K562 (cell line): ENCODE data around the gene BDNF. TPM values are rescaled to one million over a fixed set of nuclear protein-coding genes. Genes with fewer than 3 reads are reported as not detected.

Source experiments
- ATAC-seq: fragments of 200-7000 bp; cut with Tn5 transposase; 3 replicates; pipeline ENCODE4 v1.9.1; 2020; ENCODE audit warnings: moderate library complexity
- BruUV-seq: library from RNA; stranded (reverse); fragments of 400-500 nt; replicated peaks from 2 replicates; lab custom pipeline; 2021; lab: Mats Ljungman, UMichigan
- CTCF ChIA-PET: fragments of 300-600 bp; formaldehyde crosslinking; extraction: SDS; loops from one replicate; lab custom pipeline; 2021; ENCODE audit warnings: low intra/inter-chr PET ratio; lab: Yijun Ruan, JAX
- POLR2A ChIA-PET: fragments of 300-600, 350-650 bp; sonication (Branson Sonifier 250); formaldehyde crosslinking; extraction: SDS; loops from one replicate; lab custom pipeline; 2021; ENCODE audit warnings: antibody characterized with exemption, inconsistent platforms; lab: Yijun Ruan, JAX
- DNase-seq, 4 experiments: peaks; one replicate each; pipeline versions ENCODE4 v3.0.0 to v3.0.0-alpha.2; 2011 to 2018; ENCODE audit warnings: low spot score in 3 of 4, mixed read lengths in 3 of 4; ENCODE audit errors: extremely low read depth in 1 of 4
- FAIRE-seq: peaks from 2 replicates; lab custom pipeline; 2011; peaks lifted over from hg19 to GRCh38; lab: Jason Lieb, UNC
- H2AFZ ChIP-seq: 2 replicates; pipeline ENCODE4 v1.6.0; 2011; ENCODE audit warnings: low read depth, low read length, control low read depth, inconsistent platforms
- H3K27ac ChIP-seq: fragments of 200-600 bp; 3 replicates; pipeline ENCODE4 v1.8.0; 2011; ENCODE audit warnings: low read depth, mild to moderate bottlenecking, control low read depth, inconsistent platforms, low read length, moderate library complexity, mixed read lengths; ENCODE audit errors: extremely low read depth
- H3K27me3 ChIP-seq, 2 experiments: fragments of 300-600 bp in 1 of 2; 2 replicates in 1 of 2; 3 replicates in 1 of 2; pipeline versions ENCODE4 v1.6.0 to v1.8.0; 2011; ENCODE audit warnings: inconsistent platforms in 2 of 2, low read length in 2 of 2, mild to moderate bottlenecking in 1 of 2, mixed read lengths in 1 of 2, moderate library complexity in 1 of 2; ENCODE audit not compliant: control insufficient read depth in 2 of 2, insufficient read depth in 2 of 2
- H3K36me3 ChIP-seq: fragments of 300-600 bp; 3 replicates; pipeline ENCODE4 v1.8.0; 2011; ENCODE audit warnings: mild to moderate bottlenecking, low read length, inconsistent platforms; ENCODE audit not compliant: control insufficient read depth, insufficient read depth
- H3K4me1 ChIP-seq, 2 experiments: fragments of 200-600 bp in 1 of 2; replicated peaks in 1 of 2; 2 replicates in 1 of 2; 3 replicates in 1 of 2; pipeline versions ENCODE4 v1.5.1 to v1.8.0; 2011; ENCODE audit warnings: inconsistent platforms in 2 of 2, low read length in 2 of 2, mild to moderate bottlenecking in 1 of 2, mixed read lengths in 1 of 2, moderate library complexity in 1 of 2; ENCODE audit not compliant: control insufficient read depth in 2 of 2, insufficient read depth in 2 of 2
- H3K4me2 ChIP-seq: 2 replicates; pipeline ENCODE4 v1.6.1; 2011; ENCODE audit warnings: low read length, control low read depth, inconsistent platforms, mixed read lengths; ENCODE audit not compliant: insufficient read depth
- H3K4me3 ChIP-seq: fragments of 200-600 bp; sonication (generic), shearing (Covaris generic); 2 replicates; pipeline ENCODE4 v1.5.1; 2016; ENCODE audit warnings: control low read depth, inconsistent platforms
- H3K79me2 ChIP-seq: fragments of 200-600 bp; 3 replicates; pipeline ENCODE4 v1.8.0; 2011; ENCODE audit warnings: low read length, inconsistent platforms; ENCODE audit not compliant: control insufficient read depth, insufficient read depth
- H3K9ac ChIP-seq, 2 experiments: 2 replicates each; pipeline versions ENCODE4 v1.6.0 to v1.6.1; 2011; ENCODE audit warnings: low read depth in 2 of 2, low read length in 2 of 2, control low read depth in 1 of 2, inconsistent platforms in 1 of 2, mild to moderate bottlenecking in 1 of 2, mixed read lengths in 1 of 2; ENCODE audit not compliant: insufficient read depth in 1 of 2
- H3K9me1 ChIP-seq: one replicate; pipeline ENCODE4 v1.6.0; 2011; ENCODE audit warnings: inconsistent platforms, mild to moderate bottlenecking, low read length, moderate library complexity; ENCODE audit not compliant: control insufficient read depth, insufficient read depth
- H3K9me3 ChIP-seq: replicated peaks from 2 replicates; pipeline ENCODE4 v1.5.1; 2011; ENCODE audit warnings: low read depth, low read length, inconsistent platforms; ENCODE audit not compliant: control insufficient read depth, insufficient read depth
- H4K20me1 ChIP-seq: replicated peaks from 2 replicates; pipeline ENCODE4 v1.6.1; 2011; ENCODE audit warnings: low read length, inconsistent platforms, mixed read lengths; ENCODE audit not compliant: control insufficient read depth, insufficient read depth
- BCL6 ChIP-seq: fragments of 250-450 bp; sonication (Bioruptor Pico); IDR thresholded peaks from 2 replicates; pipeline ENCODE4 v1.4.0; 2020
- ETV6 ChIP-seq, 3 experiments: fragments of 150-350 bp in 1 of 3; sonication (generic) in 1 of 3; formaldehyde crosslinking in 1 of 3; IDR thresholded peaks; 2 replicates each; pipeline versions ENCODE4 v1.6.1 to v1.8.0; 2014 to 2022; ENCODE audit warnings: borderline replicate concordance in 2 of 3, low read depth in 2 of 3, antibody characterized with exemption in 1 of 3, low read length in 1 of 3, mild to moderate bottlenecking in 1 of 3, missing genetic modification reagents in 1 of 3
- NFE2 ChIP-seq: IDR thresholded peaks from 2 replicates; pipeline ENCODE4 v1.6.1; 2014; ENCODE audit warnings: antibody characterized with exemption, low read depth
- SMAD3 ChIP-seq: fragments of 450-650 bp; formaldehyde crosslinking; conservative IDR thresholded peaks from 2 replicates; pipeline ENCODE4 v1.4.0; 2020; ENCODE audit warnings: mild to moderate bottlenecking
- SREBF2 ChIP-seq: sonication (generic); formaldehyde crosslinking; IDR thresholded peaks from 2 replicates; pipeline ENCODE4 v1.4.0; 2020; ENCODE audit warnings: mild to moderate bottlenecking, missing genetic modification reagents
- SRSF9 ChIP-seq: fragments of 200-400 bp; formaldehyde crosslinking; IDR thresholded peaks from 2 replicates; pipeline ENCODE4 v1.6.1; 2017; ENCODE audit warnings: low read depth, low read length, borderline replicate concordance
- WHSC1 ChIP-seq: IDR thresholded peaks from one replicate; pipeline ENCODE4 v1.6.1; 2012; ENCODE audit warnings: low read length, control low read depth, inconsistent platforms
- XRCC4 ChIP-seq: IDR thresholded peaks from one replicate; pipeline ENCODE4 v1.6.1; 2011; ENCODE audit not compliant: insufficient read depth, insufficient read length; ENCODE audit errors: extremely low read depth
- ZBTB5 ChIP-seq: fragments of 450-650 bp; IDR thresholded peaks from 2 replicates; pipeline ENCODE4 v1.6.1; 2017; ENCODE audit warnings: antibody characterized with exemption
- ZNF12 ChIP-seq: sonication (generic); formaldehyde crosslinking; IDR thresholded peaks from 2 replicates; pipeline ENCODE4 v1.4.0; 2020; ENCODE audit warnings: mild to moderate bottlenecking, missing genetic modification reagents
- ZNF24 ChIP-seq: fragments of 450-650 bp; IDR thresholded peaks from 2 replicates; pipeline ENCODE4 v1.6.1; 2016
- WGBS: fragments of 100-300 bp; shearing (Covaris generic); methylation state at CpG from one replicate; pipeline ENCODE4 v1.1.6; 2016; ENCODE audit warnings: low coverage, mixed read lengths; ENCODE audit not compliant: insufficient coverage; ENCODE audit errors: missing lambda C conversion rate; 5-methylcytosine and 5-hydroxymethylcytosine counted together
- in situ Hi-C: fragments of 300-500 bp; cut with MboI; formaldehyde crosslinking; loops from 4 replicates; pipeline ENCODE4 v1.15.0; 2018; ENCODE audit warnings: inconsistent platforms, mixed read lengths
- intact Hi-C: fragments of 100-400 bp; cut with micrococcal nuclease; formaldehyde crosslinking; loops from 2 replicates; pipeline ENCODE4 v1.14.2; 2022
- polyA plus RNA-seq, 8 experiments: library from polyadenylated mRNA; depleted of rRNA in 4 of 8; stranded (reverse) in 5 of 8; unstranded in 3 of 8; fragments of >200 nt; fragmentation: Nextera tagmentation in 2 of 8; fragmentation: Illumina TruSeq in 1 of 8; extraction: Ambion mirVana in 2 of 8; extraction: Trizol in 1 of 8; gene quantifications; 2 replicates each; pipeline versions ENCODE4 v1.2.1 to v1.2.3, GENCODE V29; 2011 to 2014; ENCODE audit warnings: inconsistent platforms in 1 of 8, missing spikeins in 1 of 8
- total RNA-seq, 7 experiments: library from RNA; depleted of rRNA in 6 of 7; stranded (reverse); fragments of >200 nt in 6 of 7; fragmentation: Illumina TruSeq in 2 of 7; extraction: Trizol in 2 of 7; gene quantifications; 2 replicates each; pipeline versions ENCODE4 v1.2.1 to v1.2.3, GENCODE V29; 2011 to 2021; ENCODE audit warnings: low replicate concordance in 1 of 7
- TF ChIP-seq, protein P1 (sequence below), 2 experiments: fragments of 450-650 bp; IDR thresholded peaks; 2 replicates each; pipeline ENCODE4 v1.6.1; 2016; ENCODE audit warnings: mild to moderate bottlenecking in 2 of 2, borderline replicate concordance in 1 of 2, low read depth in 1 of 2, moderate library complexity in 1 of 2

Gene BDNF
- total and polyA plus RNA-seq, 9 of the 15 experiments (the other 6 are each of a cell fraction or from before 2014, with no cell fraction given): 0.04 TPM; not detected in 8

GRCh38 chr11:27703481-27703880, 3.2 kb upstream of the BDNF start:
- intact Hi-C loops: no loop called here
- no peak for FAIRE-seq
- H3K4me3 ChIP-seq: no peak overlapping the region
- WGBS: 0% methylated on average over 3 of the region's 3 CpGs
- peaks cover 0 to 5% of the 10 kb centered on the region in 2 experiments; a peak in 1 of 5 replicates for H3K27me3 ChIP-seq
- no peak overlapping the region for H3K27ac ChIP-seq
- POLR2A ChIA-PET: no interaction called here
- H3K36me3 ChIP-seq: no peaks in the 10 kb centered on the region
- no TSS peak for BruUV-seq
- TF ChIP-seq SMAD3 (CRISPR knock-in tag): no peak
- no peak for TF ChIP-seq ETV6 (IDR thresholded peaks at IDR 0.05; ENCODE audit: borderline replicate concordance in 1 of 2, low read depth in 2 of 2, low read length in 1 of 2)
- TF ChIP-seq ETV6 (CRISPR knock-in tag; IDR thresholded peaks at IDR 0.05; ENCODE audit: borderline replicate concordance): no peak
- no peak for TF ChIP-seq XRCC4
- no peak for TF ChIP-seq ZNF24
- no peak for TF ChIP-seq NFE2
- no peak for TF ChIP-seq BCL6 (CRISPR knock-in tag)
- TF ChIP-seq WHSC1: no peak
- TF ChIP-seq ZNF12 (CRISPR knock-in tag): no peak
- TF ChIP-seq ZBTB5: no peak
- TF ChIP-seq, protein P1, sequence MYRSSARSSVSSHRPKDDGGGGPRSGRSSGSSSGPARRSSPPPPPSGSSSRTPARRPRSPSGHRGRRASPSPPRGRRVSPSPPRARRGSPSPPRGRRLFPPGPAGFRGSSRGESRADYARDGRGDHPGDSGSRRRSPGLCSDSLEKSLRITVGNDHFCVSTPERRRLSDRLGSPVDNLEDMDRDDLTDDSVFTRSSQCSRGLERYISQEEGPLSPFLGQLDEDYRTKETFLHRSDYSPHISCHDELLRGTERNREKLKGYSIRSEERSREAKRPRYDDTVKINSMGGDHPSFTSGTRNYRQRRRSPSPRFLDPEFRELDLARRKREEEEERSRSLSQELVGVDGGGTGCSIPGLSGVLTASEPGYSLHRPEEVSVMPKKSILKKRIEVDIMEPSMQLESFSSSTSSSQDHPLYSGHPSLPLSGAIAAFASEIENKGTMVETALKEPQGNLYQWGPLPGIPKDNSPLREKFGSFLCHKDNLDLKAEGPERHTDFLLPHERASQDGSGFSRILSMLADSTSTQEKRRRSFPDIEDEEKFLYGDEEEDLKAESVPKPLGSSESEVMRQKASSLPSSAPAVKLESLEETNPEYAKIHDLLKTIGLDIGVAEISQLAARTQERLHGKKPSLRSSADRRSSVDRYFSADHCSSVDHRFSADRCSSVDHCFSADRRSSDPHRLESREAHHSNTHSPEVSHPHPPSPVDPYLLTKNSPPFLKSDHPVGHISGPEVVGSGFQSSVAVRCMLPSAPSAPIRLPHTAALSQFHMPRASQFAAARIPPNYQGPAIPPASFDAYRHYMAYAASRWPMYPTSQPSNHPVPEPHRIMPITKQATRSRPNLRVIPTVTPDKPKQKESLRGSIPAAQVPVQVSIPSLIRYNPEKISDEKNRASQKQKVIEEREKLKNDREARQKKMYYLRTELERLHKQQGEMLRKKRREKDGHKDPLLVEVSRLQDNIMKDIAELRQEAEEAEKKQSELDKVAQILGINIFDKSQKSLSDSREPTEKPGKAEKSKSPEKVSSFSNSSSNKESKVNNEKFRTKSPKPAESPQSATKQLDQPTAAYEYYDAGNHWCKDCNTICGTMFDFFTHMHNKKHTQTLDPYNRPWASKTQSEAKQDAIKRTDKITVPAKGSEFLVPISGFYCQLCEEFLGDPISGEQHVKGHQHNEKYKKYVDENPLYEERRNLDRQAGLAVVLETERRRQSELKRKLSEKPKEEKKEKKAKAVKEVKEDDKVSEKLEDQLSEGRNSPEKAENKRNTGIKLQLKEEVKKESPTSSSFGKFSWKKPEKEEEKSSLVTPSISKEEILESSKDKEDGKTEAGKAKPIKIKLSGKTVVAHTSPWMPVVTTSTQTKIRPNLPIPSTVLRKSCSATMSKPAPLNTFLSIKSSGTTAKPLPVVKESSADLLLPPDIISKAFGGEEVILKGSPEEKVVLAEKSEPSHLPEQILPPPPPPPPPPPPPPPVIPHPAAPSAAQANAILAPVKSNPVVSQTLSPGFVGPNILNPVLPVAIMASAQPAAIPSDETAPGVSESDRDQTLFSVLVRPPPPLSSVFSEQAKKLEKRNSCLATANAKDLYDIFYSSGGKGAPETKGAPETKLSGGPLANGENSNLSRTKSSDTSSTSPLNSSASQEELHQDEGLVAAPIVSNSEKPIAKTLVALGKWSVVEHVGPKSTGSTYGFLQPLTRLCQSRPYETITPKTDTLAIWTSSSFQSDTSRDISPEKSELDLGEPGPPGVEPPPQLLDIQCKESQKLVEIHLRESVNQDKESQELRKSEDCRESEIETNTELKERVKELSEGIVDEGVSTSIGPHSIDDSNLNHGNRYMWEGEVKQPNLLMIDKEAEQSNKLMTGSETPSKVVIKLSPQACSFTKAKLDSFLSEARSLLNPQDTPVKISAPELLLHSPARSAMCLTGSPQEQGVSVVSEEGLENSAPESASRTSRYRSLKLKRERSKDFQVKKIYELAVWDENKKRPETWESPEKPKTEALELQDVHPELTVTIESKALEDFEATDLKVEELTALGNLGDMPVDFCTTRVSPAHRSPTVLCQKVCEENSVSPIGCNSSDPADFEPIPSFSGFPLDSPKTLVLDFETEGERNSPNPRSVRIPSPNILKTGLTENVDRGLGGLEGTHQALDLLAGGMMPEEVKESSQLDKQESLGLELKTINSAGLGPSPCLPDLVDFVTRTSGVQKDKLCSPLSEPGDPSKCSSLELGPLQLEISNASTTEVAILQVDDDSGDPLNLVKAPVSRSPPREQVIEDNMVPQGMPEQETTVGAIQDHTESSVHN (IDR thresholded peaks at IDR 0.05; ENCODE audit: borderline replicate concordance in 1 of 2, low read depth in 1 of 2): no peak
- no peak for TF ChIP-seq SRSF9
- no peak for TF ChIP-seq SREBF2
- TF ChIP-seq, all 486 proteins: peak for 0
- Histone ChIP-seq H4K20me1 (no peaks in the 10 kb centered on the region), H3K9ac (no peak overlapping the region), H3K4me1 (peaks cover 0 to 4% of the 10 kb centered on the region in 2 experiments; a peak in 2 of 5 replicates), H2AFZ (no peak overlapping the region), H3K79me2 (no peaks in the 10 kb centered on the region), H3K9me3 (no peaks in the 10 kb centered on the region), H3K9me1 (no peaks in the 10 kb centered on the region), H3K4me2 (no peak overlapping the region)
- in situ Hi-C loops: no loop called here
- no peak for ATAC-seq
- CTCF ChIA-PET: no interaction called here
- DNase-seq: no peak
